ENCODE measurements around the gene ADA.

DNA sequence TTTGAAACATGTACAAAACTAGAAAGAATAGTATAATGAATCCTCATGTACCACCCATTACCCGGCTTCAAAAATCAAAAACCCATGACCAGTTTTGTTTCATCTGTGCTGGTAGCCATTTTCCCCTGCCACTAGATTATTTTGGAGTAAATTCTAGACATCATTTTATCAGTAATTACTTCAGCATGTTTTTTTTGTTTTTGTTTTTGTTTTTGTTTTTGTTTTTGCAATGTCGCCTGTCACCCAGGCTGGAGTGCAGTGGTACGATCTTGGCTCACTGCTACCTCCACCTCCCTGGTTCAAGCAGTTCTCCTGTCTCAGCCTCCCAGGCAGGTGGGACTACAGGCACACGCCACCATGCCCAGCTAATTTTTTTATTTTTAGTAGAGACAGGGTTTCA, 77.1 kb downstream of the ADA start:
- TF ChIP-seq, protein P1, sequence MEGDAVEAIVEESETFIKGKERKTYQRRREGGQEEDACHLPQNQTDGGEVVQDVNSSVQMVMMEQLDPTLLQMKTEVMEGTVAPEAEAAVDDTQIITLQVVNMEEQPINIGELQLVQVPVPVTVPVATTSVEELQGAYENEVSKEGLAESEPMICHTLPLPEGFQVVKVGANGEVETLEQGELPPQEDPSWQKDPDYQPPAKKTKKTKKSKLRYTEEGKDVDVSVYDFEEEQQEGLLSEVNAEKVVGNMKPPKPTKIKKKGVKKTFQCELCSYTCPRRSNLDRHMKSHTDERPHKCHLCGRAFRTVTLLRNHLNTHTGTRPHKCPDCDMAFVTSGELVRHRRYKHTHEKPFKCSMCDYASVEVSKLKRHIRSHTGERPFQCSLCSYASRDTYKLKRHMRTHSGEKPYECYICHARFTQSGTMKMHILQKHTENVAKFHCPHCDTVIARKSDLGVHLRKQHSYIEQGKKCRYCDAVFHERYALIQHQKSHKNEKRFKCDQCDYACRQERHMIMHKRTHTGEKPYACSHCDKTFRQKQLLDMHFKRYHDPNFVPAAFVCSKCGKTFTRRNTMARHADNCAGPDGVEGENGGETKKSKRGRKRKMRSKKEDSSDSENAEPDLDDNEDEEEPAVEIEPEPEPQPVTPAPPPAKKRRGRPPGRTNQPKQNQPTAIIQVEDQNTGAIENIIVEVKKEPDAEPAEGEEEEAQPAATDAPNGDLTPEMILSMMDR (IDR thresholded peaks at IDR 0.05; ENCODE audit: low read depth, low read length, poor library complexity, severe bottlenecking) = no peak
- TF ChIP-seq EZH2phosphoT487 (IDR thresholded peaks at IDR 0.05; ENCODE audit: borderline replicate concordance, low read length) = no peak

Measured in DOHH2 (cell line).